ENCODE results near the gene LYSMD2. TPM values are rescaled to one million over a fixed set of nuclear protein-coding genes. Genes with fewer than 3 reads are reported as not detected.
A peak's percentile ranks its signal among the peaks of the same experiment; 100 is the strongest.
"Not testable (repeated sequence)": the region's sequence is repeated elsewhere in the genome, so short reads cannot be mapped to it uniquely, and the experiment has no call there.

Gene LYSMD2, protein sequence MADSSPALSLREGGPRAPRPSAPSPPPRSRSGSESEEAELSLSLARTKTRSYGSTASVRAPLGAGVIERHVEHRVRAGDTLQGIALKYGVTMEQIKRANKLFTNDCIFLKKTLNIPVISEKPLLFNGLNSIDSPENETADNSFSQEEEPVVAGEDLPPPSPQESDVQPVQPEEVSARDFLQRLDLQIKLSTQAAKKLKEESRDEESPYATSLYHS
- 2.6 TPM for polyA plus RNA-seq (2013, experiment 1 of 2)
- polyA plus RNA-seq (2013, experiment 2 of 2), result 1.4 TPM

DNA sequence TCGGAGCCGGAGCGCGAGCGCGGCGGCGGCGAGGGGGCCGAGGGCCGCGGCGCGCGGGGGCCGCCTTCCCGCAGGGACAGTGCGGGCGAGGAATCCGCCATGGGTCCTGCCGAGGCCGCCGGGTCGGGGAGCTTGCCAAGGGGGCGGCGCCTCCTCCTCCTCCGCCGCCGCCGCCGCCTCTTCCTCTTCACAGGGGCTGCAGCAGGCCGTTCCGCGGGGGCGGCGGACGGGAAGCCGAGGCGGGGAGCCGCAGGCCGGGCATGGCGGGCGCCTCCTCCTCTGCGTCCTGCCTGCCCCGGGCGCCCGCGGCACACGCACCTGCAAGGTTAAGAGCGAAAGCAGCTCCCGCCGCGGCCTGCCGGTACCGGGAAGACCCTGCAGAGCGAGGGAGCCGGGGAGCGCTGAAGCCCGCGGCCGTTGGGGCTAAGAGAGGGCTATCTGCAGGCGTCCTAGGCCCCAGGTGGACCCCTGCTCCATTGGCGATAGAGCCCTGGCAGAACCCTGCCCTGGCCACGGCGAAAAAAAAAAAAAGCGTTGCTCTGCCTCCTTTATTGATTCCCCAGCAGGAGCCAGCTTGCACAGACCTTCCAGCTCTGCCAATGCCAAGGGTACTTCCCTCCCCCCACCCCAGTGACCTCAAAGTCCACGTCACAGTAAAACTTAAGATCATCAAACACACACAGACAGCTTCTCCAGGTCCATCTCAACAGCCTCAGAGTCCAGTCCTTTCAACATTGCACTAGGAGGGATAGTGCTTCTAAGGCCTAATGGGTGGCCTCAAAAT is at the start of gene LYSMD2:
Gene LYSMD2 (minus strand): TSS at position 134 of the 784 bp plus-strand sequence. CDS start 33 bp downstream, at position 101.
- H3K9ac ChIP-seq (ENCODE audit: low read depth, low read length), result peak within 1 kb of the TSS; percentile 72
- H3K4me1 ChIP-seq (ENCODE audit: insufficient read depth, low read length), result peaks cover 3% of the 10 kb centered on the region; the same call in 1 of the 2 replicates
- H3K27ac ChIP-seq (ENCODE audit: low read depth, low read length), result no peak within 1 kb of the TSS
- H3K36me3 ChIP-seq (ENCODE audit: insufficient read depth, low read length), result no peaks in the 10 kb centered on the region
- WGBS, result 2% methylated on average over 67 of the region's 67 CpGs
- peak within 1 kb of the TSS; percentile 69 for H3K4me3 ChIP-seq (ENCODE audit: low read length)
- peaks cover 55% of the 10 kb centered on the region for H3K27me3 ChIP-seq (ENCODE audit: insufficient read depth, low read length)
- no peaks in the 10 kb centered on the region for H3K9me3 ChIP-seq (ENCODE audit: insufficient read depth, low read depth, low read length)

DNA sequence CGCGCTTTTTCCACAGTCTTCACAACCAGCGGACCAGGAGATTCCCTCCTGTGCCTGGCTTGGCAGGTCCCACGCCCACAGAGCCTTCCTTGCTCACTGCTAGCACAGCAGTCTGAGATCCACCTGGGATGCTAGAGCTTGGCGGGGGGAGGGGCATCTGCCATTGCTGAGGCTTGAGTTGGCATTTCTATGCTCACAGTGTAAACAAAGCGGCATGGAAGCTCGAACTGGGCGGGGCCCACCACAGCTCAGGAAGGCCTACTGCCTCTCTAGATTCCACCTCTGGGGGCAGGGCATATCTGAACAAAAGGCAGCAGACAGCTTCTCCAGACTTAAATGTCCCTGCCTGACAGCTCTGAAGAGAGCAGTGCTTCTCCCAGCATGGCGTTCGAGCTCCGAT is 49.7 kb upstream of the LYSMD2 start:
- not testable (repeated sequence) for H3K27me3 ChIP-seq (ENCODE audit: insufficient read depth, low read length); H3K9ac ChIP-seq (ENCODE audit: low read depth, low read length); H3K36me3 ChIP-seq (ENCODE audit: insufficient read depth, low read length); H3K9me3 ChIP-seq (ENCODE audit: insufficient read depth, low read depth, low read length); H3K27ac ChIP-seq (ENCODE audit: low read depth, low read length); H3K4me1 ChIP-seq (ENCODE audit: insufficient read depth, low read length)
- 52% methylated on average over 11 of the region's 11 CpGs for WGBS
- 0 out of 2 replicates have a peak overlapping the region, but pooled peaks have one; percentile 16 for H3K4me3 ChIP-seq (ENCODE audit: low read length)

DNA sequence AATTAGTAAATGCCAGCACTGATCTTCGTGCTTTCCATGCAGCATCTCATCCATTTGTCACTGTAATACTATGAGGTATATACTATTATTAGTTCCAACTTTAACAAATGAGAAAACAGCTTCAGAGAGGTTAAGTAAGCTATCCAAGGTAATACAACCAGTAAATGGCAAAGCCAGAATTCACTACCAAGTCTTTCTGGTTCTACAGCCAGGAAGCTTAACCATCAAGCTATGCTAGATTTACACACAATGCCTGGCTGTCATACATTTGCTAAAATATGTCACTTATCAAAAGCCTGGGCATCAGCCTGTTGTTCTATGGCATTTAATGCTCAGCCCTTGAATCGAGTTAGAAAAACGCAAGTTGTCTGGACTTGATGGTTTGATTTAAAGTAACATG is 46.5 kb upstream of the LYSMD2 start:
- Histone ChIP-seq H3K9me3 (ENCODE audit: insufficient read depth, low read depth, low read length) (no peaks in the 10 kb centered on the region), H3K27me3 (ENCODE audit: insufficient read depth, low read length) (no peaks in the 10 kb centered on the region), H3K36me3 (ENCODE audit: insufficient read depth, low read length) (no peaks in the 10 kb centered on the region), H3K9ac (ENCODE audit: low read depth, low read length) (no peak overlapping the region), H3K4me1 (ENCODE audit: insufficient read depth, low read length) (peaks cover 4% of the 10 kb centered on the region; the same call in 1 of the 2 replicates), H3K27ac (ENCODE audit: low read depth, low read length) (no peak overlapping the region), H3K4me3 (ENCODE audit: low read length) (no peak overlapping the region)
- WGBS, result 95% methylated on average over 3 of the region's 3 CpGs

DNA sequence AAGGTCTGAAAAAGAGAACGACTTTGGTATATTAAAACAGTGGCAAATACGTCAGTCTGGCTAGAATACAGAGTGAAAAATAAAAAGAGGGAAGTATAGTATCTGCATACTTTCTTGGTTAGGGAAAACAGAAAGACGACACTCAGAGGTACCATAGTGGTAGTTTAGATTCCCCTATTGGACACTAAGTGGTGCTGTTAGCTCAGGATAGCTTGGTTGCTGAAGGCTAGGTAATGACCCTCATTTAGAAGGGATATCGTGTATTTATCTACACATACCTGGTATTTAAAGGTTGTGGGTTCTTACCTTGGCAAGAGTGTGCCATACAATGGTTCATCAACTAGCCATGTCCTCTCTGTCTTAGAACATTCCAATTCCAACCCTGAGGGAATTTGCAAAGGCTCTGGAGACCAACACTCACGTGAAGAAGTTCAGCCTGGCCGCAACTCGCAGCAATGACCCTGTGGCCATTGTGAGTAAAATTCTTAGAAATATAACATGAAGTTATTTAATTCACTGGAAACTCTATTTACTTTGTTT is 45.0 kb upstream of the LYSMD2 start:
- H3K4me1 ChIP-seq (ENCODE audit: insufficient read depth, low read length), result peaks cover 1% of the 10 kb centered on the region; the same call in 1 of the 2 replicates
- no peaks in the 10 kb centered on the region for H3K27me3 ChIP-seq (ENCODE audit: insufficient read depth, low read length)
- 72% methylated on average over 6 of the region's 7 CpGs for WGBS
- H3K4me3 ChIP-seq (ENCODE audit: low read length), result no peak overlapping the region
- H3K9me3 ChIP-seq (ENCODE audit: insufficient read depth, low read depth, low read length), result no peaks in the 10 kb centered on the region
- no peak overlapping the region for H3K27ac ChIP-seq (ENCODE audit: low read depth, low read length)
- no peaks in the 10 kb centered on the region for H3K36me3 ChIP-seq (ENCODE audit: insufficient read depth, low read length)
- H3K9ac ChIP-seq (ENCODE audit: low read depth, low read length), result no peak overlapping the region

DNA sequence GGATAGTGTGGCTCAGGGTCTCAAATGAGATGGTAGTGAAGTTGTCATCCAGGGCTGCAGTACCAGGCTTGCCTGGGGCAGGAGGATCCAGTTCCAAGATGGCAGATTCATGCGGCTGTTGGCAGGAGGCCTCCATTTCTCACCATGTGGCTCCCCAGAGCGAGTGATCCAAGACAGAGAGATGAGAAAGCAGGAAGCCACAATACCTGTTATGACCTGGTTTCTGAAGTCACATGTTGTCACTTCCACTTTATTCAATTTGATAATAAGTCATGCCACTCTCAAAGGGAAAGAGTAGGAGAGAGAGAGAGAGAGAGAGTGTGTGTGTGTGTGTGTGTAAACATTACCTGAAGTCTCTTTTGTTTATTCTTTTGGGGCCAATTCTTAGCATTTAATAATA is 44.1 kb upstream of the LYSMD2 start:
- Histone ChIP-seq H3K4me1 (ENCODE audit: insufficient read depth, low read length) (no peaks in the 10 kb centered on the region), H3K27me3 (ENCODE audit: insufficient read depth, low read length) (no peaks in the 10 kb centered on the region), H3K36me3 (ENCODE audit: insufficient read depth, low read length) (no peaks in the 10 kb centered on the region), H3K9ac (ENCODE audit: low read depth, low read length) (no peak overlapping the region), H3K9me3 (ENCODE audit: insufficient read depth, low read depth, low read length) (no peaks in the 10 kb centered on the region), H3K4me3 (ENCODE audit: low read length) (no peak overlapping the region), H3K27ac (ENCODE audit: low read depth, low read length) (no peak overlapping the region)
- WGBS, result 45% methylated on average over 2 of the region's 2 CpGs

DNA sequence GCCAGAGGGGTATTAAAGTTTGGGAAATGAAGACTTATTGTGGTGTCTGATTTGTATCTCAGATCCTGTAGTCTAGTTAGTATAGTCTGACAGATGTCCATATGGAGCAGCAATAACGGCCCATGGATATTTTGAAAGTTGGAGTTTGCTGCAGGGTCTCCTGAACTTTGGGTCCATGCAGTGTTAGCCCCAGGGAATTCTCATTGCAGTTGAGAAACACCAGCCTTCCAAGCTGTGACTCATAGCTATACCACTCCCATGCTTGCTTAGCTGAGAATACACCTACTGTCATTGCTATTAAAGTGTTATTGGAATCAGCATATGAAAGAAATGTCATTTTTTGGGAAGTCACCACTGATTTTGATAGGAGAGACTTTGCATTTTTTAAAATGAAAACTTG is 43.2 kb upstream of the LYSMD2 start:
- Histone ChIP-seq H3K9me3 (ENCODE audit: insufficient read depth, low read depth, low read length) (no peaks in the 10 kb centered on the region), H3K9ac (ENCODE audit: low read depth, low read length) (no peak overlapping the region), H3K4me1 (ENCODE audit: insufficient read depth, low read length) (peaks cover 3% of the 10 kb centered on the region; the same call in 1 of the 2 replicates), H3K27ac (ENCODE audit: low read depth, low read length) (no peak overlapping the region), H3K36me3 (ENCODE audit: insufficient read depth, low read length) (no peaks in the 10 kb centered on the region), H3K27me3 (ENCODE audit: insufficient read depth, low read length) (no peaks in the 10 kb centered on the region), H3K4me3 (ENCODE audit: low read length) (no peak overlapping the region)
- 90% methylated on average over 1 of the region's 1 CpG for WGBS

DNA sequence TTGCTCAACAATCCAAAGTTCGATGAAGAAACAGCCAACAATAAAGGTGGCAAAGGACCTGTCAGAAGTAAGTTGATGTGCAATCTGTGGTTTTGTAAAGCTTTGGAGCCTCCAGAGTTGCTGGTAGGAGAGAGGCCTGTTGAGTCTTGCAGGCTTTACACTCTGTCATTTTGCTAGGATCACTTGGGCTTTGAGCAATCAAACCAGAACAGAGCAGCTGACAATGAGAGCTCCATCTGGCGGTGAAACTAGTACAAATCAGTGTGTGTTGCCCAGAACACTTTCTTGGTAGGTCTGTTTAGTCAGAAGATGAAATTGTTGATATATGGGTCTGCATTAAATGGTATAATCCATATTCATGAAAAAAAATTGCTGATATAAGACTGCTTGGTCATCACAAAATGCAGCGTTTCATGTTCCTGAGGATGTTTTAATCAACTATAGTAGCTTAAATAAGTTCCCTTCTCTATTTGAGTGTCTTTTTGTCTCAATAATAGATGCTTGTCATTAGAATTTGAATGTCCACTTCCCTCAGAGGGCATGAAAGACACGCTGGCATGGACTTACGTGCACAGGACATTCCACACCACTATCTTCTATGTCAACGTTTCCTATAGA is 39.6 kb upstream of the LYSMD2 start:
- WGBS, result 43% methylated on average over 6 of the region's 6 CpGs

DNA sequence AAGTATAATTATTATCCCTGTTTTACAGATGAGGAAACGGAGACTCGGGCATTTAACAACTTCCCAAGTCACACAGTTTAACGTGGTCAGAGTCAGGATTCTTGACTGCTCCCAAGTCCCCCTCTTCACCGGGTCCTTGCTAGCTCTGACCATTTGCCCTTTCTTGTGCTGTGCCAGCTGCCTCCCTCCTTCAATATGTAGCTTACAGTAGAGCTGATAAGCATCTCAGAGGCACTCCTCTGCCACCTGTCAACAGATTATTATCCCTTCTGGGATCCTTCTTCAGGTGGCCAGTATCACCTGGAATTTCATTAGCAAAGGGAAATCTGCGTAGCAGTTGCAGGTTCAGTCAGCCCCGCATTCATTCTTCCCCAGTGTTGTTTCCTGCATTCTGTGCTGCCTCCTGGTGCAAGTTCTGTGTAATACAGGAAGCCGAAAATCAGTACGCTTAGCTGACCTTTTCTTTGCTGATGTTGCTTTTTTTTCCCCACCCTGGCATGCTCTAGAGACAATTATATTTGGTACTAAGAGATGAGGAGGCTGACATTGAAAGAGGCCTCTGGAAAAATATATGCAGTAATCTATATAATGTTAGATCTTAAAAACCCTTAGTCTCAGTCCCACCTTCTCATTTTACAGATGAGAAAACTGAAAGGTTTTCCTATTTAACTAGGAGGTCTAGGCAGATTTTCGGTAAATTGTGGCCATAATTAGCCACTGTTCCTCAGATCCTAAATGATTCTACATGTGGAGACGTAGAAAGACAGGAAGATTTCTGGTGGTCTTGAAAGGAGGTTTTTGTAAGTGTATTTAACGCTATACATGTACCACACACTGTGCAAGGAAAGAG is 38.7 kb upstream of the LYSMD2 start:
- Histone ChIP-seq H3K27ac (ENCODE audit: low read depth, low read length) (no peak overlapping the region), H3K36me3 (ENCODE audit: insufficient read depth, low read length) (no peaks in the 10 kb centered on the region), H3K4me3 (ENCODE audit: low read length) (no peak overlapping the region), H3K9ac (ENCODE audit: low read depth, low read length) (no peak overlapping the region), H3K9me3 (ENCODE audit: insufficient read depth, low read depth, low read length) (no peaks in the 10 kb centered on the region), H3K27me3 (ENCODE audit: insufficient read depth, low read length) (no peaks in the 10 kb centered on the region), H3K4me1 (ENCODE audit: insufficient read depth, low read length) (peaks cover 3% of the 10 kb centered on the region; the same call in 1 of the 2 replicates)
- 67% methylated on average over 11 of the region's 11 CpGs for WGBS

More for the DNA sequence above, 39.6 kb upstream of the LYSMD2 start:
- Histone ChIP-seq H3K4me1 (ENCODE audit: insufficient read depth, low read length) (peaks cover 3% of the 10 kb centered on the region; the same call in 1 of the 2 replicates), H3K27ac (ENCODE audit: low read depth, low read length) (no peak overlapping the region), H3K9ac (ENCODE audit: low read depth, low read length) (no peak overlapping the region), H3K9me3 (ENCODE audit: insufficient read depth, low read depth, low read length) (no peaks in the 10 kb centered on the region), H3K27me3 (ENCODE audit: insufficient read depth, low read length) (no peaks in the 10 kb centered on the region), H3K36me3 (ENCODE audit: insufficient read depth, low read length) (no peaks in the 10 kb centered on the region), H3K4me3 (ENCODE audit: low read length) (no peak overlapping the region)

DNA sequence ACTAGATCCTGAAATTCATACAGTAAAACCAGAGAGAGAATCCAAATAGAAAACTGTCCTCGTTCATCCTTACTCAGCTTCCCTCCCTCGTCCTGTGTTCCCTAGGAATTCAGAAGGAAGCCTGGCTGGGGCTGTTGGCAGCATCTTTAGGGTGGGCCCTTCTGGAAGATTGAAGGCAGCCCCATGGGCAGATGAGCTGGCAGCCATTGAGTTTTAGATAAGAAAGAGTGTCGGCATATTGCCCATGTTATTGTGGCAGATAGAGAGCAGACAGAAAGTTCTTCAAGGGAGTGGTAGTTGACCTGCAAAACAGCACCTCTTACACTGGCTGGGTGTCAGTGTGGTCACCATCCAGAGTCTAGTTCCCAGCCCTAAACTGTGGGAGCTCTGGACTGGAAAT is 37.5 kb upstream of the LYSMD2 start:
- H3K27ac ChIP-seq (ENCODE audit: low read depth, low read length), result no peak overlapping the region
- H3K9ac ChIP-seq (ENCODE audit: low read depth, low read length), result no peak overlapping the region
- H3K4me3 ChIP-seq (ENCODE audit: low read length), result no peak overlapping the region
- H3K4me1 ChIP-seq (ENCODE audit: insufficient read depth, low read length), result peaks cover 3% of the 10 kb centered on the region; the same call in 1 of the 2 replicates
- H3K9me3 ChIP-seq (ENCODE audit: insufficient read depth, low read depth, low read length), result no peaks in the 10 kb centered on the region
- H3K27me3 ChIP-seq (ENCODE audit: insufficient read depth, low read length), result no peaks in the 10 kb centered on the region
- WGBS, result 91% methylated on average over 3 of the region's 3 CpGs
- H3K36me3 ChIP-seq (ENCODE audit: insufficient read depth, low read length), result no peaks in the 10 kb centered on the region

DNA sequence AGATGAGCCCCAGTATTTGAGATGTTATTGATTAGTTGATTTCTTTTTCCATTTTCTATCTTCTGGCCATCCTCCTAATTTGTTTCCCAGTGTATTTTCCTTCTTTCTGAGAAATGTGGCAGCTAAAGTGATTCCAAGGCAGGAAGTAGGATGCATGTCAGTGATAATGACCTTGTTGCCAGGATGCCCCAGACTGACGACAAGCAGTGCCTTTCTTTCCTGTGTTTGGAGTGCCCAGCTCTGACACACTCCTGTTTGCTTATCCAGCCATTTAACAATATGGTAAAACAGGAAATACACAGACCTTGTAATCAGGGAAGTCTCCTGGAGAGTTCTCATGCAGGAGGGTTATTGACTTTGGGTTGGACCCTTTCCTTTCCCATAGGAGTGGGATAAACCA is 34.3 kb upstream of the LYSMD2 start:
- Histone ChIP-seq H3K4me1 (ENCODE audit: insufficient read depth, low read length) (peaks cover 3% of the 10 kb centered on the region; the same call in 1 of the 2 replicates), H3K27ac (ENCODE audit: low read depth, low read length) (no peak overlapping the region), H3K27me3 (ENCODE audit: insufficient read depth, low read length) (no peaks in the 10 kb centered on the region), H3K4me3 (ENCODE audit: low read length) (no peak overlapping the region), H3K9me3 (ENCODE audit: insufficient read depth, low read depth, low read length) (no peaks in the 10 kb centered on the region), H3K9ac (ENCODE audit: low read depth, low read length) (no peak overlapping the region), H3K36me3 (ENCODE audit: insufficient read depth, low read length) (no peaks in the 10 kb centered on the region)
- WGBS, result 86% methylated on average over 1 of the region's 1 CpG
